ENCODE results near the gene CPT1A.

CPT1A gene

GRCh38 chr11:68735125-68735524, 106.6 kb downstream of the CPT1A start:
- no peak for TF ChIP-seq CTCF (IDR thresholded peaks at IDR 0.05; ENCODE audit: extremely low read depth, insufficient read depth, missing control alignments)
- no peak for DNase-seq (ENCODE audit: low spot score)
- in situ Hi-C loops (cut with MboI; ENCODE audit: low pct_unique_long_range_greater_than_20kb, low sequenced_read_pairs, unreplicated experiment) = no loop called here

DNA sequence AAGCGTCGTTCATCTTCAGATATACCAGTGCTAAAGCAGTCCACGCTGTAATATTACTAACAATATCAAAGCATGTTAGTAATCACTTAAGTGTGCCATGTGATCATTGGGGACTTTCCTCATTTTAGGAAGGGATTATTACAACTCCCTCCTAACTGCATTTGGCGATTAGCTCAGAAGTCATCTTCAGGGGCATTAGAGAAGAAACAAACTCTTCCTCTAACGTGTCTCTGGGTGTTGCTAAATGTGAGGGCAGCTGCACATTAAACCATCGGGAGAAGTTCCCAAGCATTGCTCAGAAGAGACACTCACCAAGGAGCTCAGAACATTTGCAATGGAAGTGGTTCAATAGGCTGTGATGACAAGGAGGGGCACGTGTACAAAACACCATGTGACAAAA, 107.6 kb downstream of the CPT1A start:
- DNase-seq (ENCODE audit: low spot score) = no peak
- in situ Hi-C loops (cut with MboI; ENCODE audit: low pct_unique_long_range_greater_than_20kb, low sequenced_read_pairs, unreplicated experiment) = no loop called here
- no peak for TF ChIP-seq CTCF (IDR thresholded peaks at IDR 0.05; ENCODE audit: extremely low read depth, insufficient read depth, missing control alignments)

- TF ChIP-seq CTCF (IDR thresholded peaks at IDR 0.05; ENCODE audit: extremely low read depth, insufficient read depth, missing control alignments) = no peak
- in situ Hi-C loops (cut with MboI; ENCODE audit: low pct_unique_long_range_greater_than_20kb, low sequenced_read_pairs, unreplicated experiment) = no loop called here
- DNase-seq (ENCODE audit: low spot score) = no peak
These were observed 113.9 kb downstream of the CPT1A start for GRCh38 chr11:68727783-68728182.

GRCh38 chr11:68724293-68724692, 117.4 kb downstream of the CPT1A start:
- no peak for TF ChIP-seq CTCF (IDR thresholded peaks at IDR 0.05; ENCODE audit: extremely low read depth, insufficient read depth, missing control alignments)
- no peak for DNase-seq (ENCODE audit: low spot score)
- in situ Hi-C loops (cut with MboI; ENCODE audit: low pct_unique_long_range_greater_than_20kb, low sequenced_read_pairs, unreplicated experiment) = no loop called here

DNA sequence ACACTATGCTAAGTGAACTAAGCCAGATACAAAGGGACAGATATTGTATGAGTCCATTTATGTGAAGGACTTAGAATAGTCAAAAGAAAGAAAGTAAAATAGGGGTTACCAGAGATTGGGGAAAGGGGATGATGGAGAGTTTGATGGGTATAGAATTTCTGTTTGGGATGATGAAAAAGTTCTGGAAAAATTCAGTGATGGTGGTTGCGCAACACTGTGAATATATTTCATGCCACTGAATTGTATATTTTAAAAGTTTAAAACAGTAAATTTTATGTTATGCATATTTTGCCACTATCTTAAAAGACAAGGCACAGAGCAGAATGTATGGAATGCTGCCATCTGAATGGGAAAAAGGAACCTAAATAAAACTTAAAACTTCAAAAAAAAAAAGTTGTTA, 119.6 kb downstream of the CPT1A start:
- DNase-seq (ENCODE audit: low spot score) = no peak
- no peak for TF ChIP-seq CTCF (IDR thresholded peaks at IDR 0.05; ENCODE audit: extremely low read depth, insufficient read depth, missing control alignments)
- in situ Hi-C loops (cut with MboI; ENCODE audit: low pct_unique_long_range_greater_than_20kb, low sequenced_read_pairs, unreplicated experiment) = no loop called here

DNA sequence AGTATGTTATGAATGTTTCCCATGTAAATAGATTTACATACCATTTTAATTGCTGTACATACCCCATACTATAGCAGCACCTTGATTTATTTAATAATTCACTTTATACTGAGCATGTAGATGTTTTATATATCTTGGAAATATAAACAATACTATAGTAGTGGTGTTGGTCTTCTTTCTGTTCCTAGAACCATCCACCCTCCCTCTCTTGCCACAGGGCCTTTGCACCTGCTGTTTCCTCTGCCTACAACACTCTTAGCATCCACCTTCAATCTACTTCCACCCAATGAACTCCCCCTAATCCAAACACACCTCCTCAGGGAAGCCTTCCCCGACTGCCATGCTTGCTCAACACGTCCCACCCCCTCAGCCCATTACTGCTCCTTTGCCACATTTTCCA, 120.6 kb downstream of the CPT1A start:
- in situ Hi-C loops (cut with MboI; ENCODE audit: low pct_unique_long_range_greater_than_20kb, low sequenced_read_pairs, unreplicated experiment) = no loop called here
- TF ChIP-seq CTCF (IDR thresholded peaks at IDR 0.05; ENCODE audit: extremely low read depth, insufficient read depth, missing control alignments) = no peak
- no peak for DNase-seq (ENCODE audit: low spot score)

Data from GM13977 (cell line).